Naive thymus-derived CD4-positive, alpha-beta T cell (primary cell): ENCODE data around the gene SEMA6A. TPM values are rescaled to one million over a fixed set of nuclear protein-coding genes. Genes with fewer than 3 reads are reported as not detected.

Experiments
- ATAC-seq: fragments of 150-1000 bp; cut with Tn5 transposase; 2 replicates; pipeline ENCODE4 v1.10.0; 2021; ENCODE audit warnings: mild to moderate bottlenecking, moderate library complexity
- CTCF ChIA-PET: fragments of 350-600 bp; sonication (Branson Sonifier 250); formaldehyde crosslinking; loops from one replicate; lab custom pipeline; 2021; ENCODE audit warnings: antibody characterized with exemption; lab: Charles Lee
- POLR2A ChIA-PET: fragments of 350-600 bp; sonication (Branson Sonifier 250); formaldehyde crosslinking; loops from one replicate; lab custom pipeline; 2021; ENCODE audit warnings: antibody characterized with exemption, inconsistent platforms; lab: Charles Lee
- DNase-seq, 9 donors: peaks; one replicate each; pipeline versions ENCODE4 v3.0.0 to v3.0.0-alpha.2; 2020 to 2022; ENCODE audit warnings: mixed read lengths in 1 of 9
- H3K27ac ChIP-seq: one replicate; pipeline ENCODE4 v1.7.0; 2013; ENCODE audit warnings: mild to moderate bottlenecking, low read depth, low read length, moderate library complexity
- H3K27me3 ChIP-seq, 2 donors: one replicate each; pipeline ENCODE4 v1.7.0; 2013; ENCODE audit warnings: low read length in 2 of 2, mild to moderate bottlenecking in 2 of 2, moderate library complexity in 2 of 2; ENCODE audit not compliant: control insufficient read depth in 2 of 2, insufficient read depth in 2 of 2
- H3K36me3 ChIP-seq, 3 experiments: 1 replicate in 2 of 3; 2 replicates in 1 of 3; pipeline ENCODE4 v1.7.0; 2013; ENCODE audit warnings: low read length in 3 of 3, mild to moderate bottlenecking in 3 of 3, moderate library complexity in 1 of 3; ENCODE audit not compliant: insufficient read depth in 3 of 3, control insufficient read depth in 2 of 3
- H3K4me1 ChIP-seq, 2 donors: one replicate each; pipeline ENCODE4 v1.7.0; 2013; ENCODE audit warnings: low read length in 2 of 2, mild to moderate bottlenecking in 2 of 2, moderate library complexity in 1 of 2; ENCODE audit not compliant: control insufficient read depth in 2 of 2, insufficient read depth in 2 of 2
- H3K4me3 ChIP-seq: 2 replicates; pipeline ENCODE4 v1.7.0; 2013; ENCODE audit warnings: mild to moderate bottlenecking, low read length
- H3K9me3 ChIP-seq, 3 experiments: 1 replicate in 2 of 3; 2 replicates in 1 of 3; pipeline ENCODE4 v1.7.0; 2013; ENCODE audit warnings: low read length in 3 of 3; ENCODE audit not compliant: control insufficient read depth in 2 of 3
- H3K27ac Mint-ChIP-seq, 9 donors: one replicate each; pipeline ENCODE4 v1.8.0; 2020 to 2022; ENCODE audit warnings: mixed read lengths in 9 of 9, mild to moderate bottlenecking in 8 of 9, moderate library complexity in 5 of 9, inconsistent platforms in 2 of 9
- H3K27me3 Mint-ChIP-seq, 5 donors: one replicate each; pipeline ENCODE4 v1.8.0; 2021 to 2022; ENCODE audit warnings: mixed read lengths in 5 of 5, mild to moderate bottlenecking in 1 of 5
- H3K36me3 Mint-ChIP-seq, 5 donors: one replicate each; pipeline ENCODE4 v1.8.0; 2020 to 2022; ENCODE audit warnings: mixed read lengths in 5 of 5, mild to moderate bottlenecking in 3 of 5, inconsistent platforms in 1 of 5
- H3K4me1 Mint-ChIP-seq, 7 donors: one replicate each; pipeline ENCODE4 v1.8.0; 2020 to 2022; ENCODE audit warnings: mixed read lengths in 7 of 7, mild to moderate bottlenecking in 3 of 7, inconsistent platforms in 1 of 7
- H3K4me3 Mint-ChIP-seq, 10 donors: one replicate each; pipeline ENCODE4 v1.8.0; 2020 to 2022; ENCODE audit warnings: mild to moderate bottlenecking in 10 of 10, mixed read lengths in 10 of 10, moderate library complexity in 6 of 10, inconsistent platforms in 2 of 10
- H3K9me3 Mint-ChIP-seq, 11 donors: one replicate each; pipeline ENCODE4 v1.8.0; 2020 to 2022; ENCODE audit warnings: mixed read lengths in 11 of 11, mild to moderate bottlenecking in 4 of 11, inconsistent platforms in 1 of 11, moderate library complexity in 1 of 11
- intact Hi-C, 2 donors: fragments of 100-400 bp; cut with micrococcal nuclease; formaldehyde crosslinking; loops; one replicate each; pipeline ENCODE4 v1.15.1; 2023
- polyA plus RNA-seq, 2 donors: library from polyadenylated mRNA; unstranded; fragments of 300-500 nt; fragmentation: Illumina TruSeq; gene quantifications; one replicate each; pipeline ENCODE4 v1.2.3, GENCODE V29; 2021
- total RNA-seq, 6 experiments: library from RNA in 5 of 6; stranded (reverse) in 5 of 6; gene quantifications; 1 replicate in 5 of 6; 2 replicates in 1 of 6; pipeline ENCODE4 v1.2.3 and lab custom pipeline; 2021 to 2026

The SEMA6A gene
- total and polyA plus RNA-seq, 7 experiments from 2014 or later: 0.87 to 1.5 TPM; not detected in 5

DNA sequence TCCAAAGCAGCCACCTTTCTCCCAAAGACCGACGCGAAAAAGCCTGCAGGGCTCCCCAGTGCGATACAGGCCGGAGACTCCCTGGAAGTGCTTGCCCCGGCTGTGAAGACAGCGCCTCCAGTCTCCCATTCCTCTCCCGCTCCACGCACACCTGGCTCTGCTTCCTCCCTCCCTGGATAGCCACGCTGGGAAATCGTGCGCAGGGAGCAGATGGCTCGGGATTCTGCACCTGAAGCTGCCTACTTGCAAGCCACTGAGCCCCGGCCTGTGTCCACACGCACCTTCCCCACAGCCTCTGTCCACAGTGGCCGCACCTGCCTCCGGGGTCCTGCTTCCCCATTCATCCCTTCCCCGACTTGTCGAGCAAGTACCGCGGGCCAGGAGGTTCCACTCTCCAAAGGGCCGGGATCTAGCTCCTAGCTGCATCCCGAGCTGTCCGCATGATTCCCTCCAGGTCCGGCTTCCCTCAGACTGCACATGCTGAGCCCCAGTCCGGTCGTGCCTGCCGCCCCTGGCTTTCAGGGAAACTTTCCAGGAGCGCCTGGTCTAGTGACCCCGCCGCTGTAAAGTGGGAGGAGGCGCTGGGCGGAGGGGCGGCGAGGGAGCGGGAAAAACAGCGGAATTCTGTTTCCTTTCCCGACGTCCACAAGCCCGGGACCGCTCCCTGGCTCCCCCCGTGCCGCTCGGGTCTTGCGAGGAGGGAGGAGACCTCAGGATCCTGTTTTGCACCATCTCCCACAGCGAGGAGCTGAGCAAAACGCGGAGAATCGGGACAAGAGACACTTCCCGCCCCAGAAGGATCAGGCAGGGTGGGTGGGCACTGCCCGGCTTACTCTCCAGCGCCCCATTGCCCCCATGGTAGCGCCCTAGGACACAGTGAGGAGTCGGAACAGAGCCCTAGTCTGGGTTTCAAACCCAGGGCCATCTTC lies 2.0 kb downstream of the SEMA6A start:
- H3K9me3 ChIP-seq: no peaks in the 10 kb centered on the region
- ATAC-seq: no peak
- intact Hi-C loops: loop anchor here in 1 of 2 donors (10.0 kb wide), 1 partner anchor 608 kb away; the partner anchor contains the start of gene LVRN
- Mint-ChIP-seq H3K4me3 (peak overlapping the region in 3 of 10 donors; percentile 29 to 79 (median 54)), H3K36me3 (no peaks in the 10 kb centered on the region), H3K4me1 (peaks cover 15 to 31% (median 22%) of the 10 kb centered on the region in 7 donors), H3K27ac (no peak overlapping the region), H3K27me3 (peaks cover 63 to 81% (median 72%) of the 10 kb centered on the region in 5 donors), H3K9me3 (peaks cover 0 to 10% (median 0%) of the 10 kb centered on the region in 11 donors)
- H3K4me3 ChIP-seq: no peak overlapping the region
- H3K4me1 ChIP-seq: peaks cover 0 to 8% of the 10 kb centered on the region in 2 donors
- no peak overlapping the region for H3K27ac ChIP-seq
- ChIA-PET CTCF (no interaction called here), POLR2A (no interaction called here)
- DNase-seq: no peak
- no peaks in the 10 kb centered on the region for H3K36me3 ChIP-seq
- H3K27me3 ChIP-seq: peaks cover 0 to 12% of the 10 kb centered on the region in 2 donors

DNA sequence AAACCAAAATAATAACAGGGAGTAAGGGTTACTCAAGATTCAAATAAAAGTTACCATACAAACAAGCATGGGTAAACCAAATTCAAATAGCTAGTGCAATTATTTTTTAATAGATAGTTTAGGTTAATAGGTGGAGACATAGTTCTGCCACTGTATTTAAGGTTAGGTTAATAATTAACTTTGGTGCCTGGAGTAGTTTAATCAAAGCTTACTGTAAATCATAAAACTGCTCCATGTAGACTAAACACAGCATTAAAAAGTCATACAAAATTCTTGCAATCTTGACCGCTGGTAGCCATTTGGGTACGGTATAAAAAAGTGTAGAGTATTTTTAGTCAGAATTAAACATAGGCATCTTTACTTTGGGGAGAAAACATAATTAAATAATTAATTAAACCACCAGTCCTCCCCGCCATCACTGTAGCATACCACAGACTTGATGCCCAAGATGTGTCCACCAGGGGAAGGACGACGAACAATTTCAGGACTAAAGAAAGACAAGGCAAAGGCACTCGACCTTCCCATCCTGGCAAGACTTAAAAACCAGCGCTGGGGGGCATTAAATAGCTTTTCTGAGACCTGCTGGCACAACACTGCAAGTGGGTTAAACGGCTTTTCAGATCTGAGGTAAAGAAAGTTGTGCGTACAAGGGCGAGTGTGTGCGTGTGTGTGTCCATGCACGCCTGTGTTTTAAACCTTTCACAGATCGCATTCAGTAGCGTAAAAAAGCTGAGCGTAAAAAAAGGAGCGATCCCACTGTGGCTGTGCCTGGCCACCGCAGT lies 2.9 kb downstream of the SEMA6A start:
- Mint-ChIP-seq H3K9me3 (peaks cover 0 to 10% (median 0%) of the 10 kb centered on the region in 11 donors), H3K4me3 (peak overlapping the region in 5 of 10 donors; percentile 4 to 29 (median 18)), H3K36me3 (no peaks in the 10 kb centered on the region), H3K27ac (no peak overlapping the region), H3K27me3 (peaks cover 65 to 75% (median 73%) of the 10 kb centered on the region in 5 donors), H3K4me1 (peaks cover 14 to 31% (median 22%) of the 10 kb centered on the region in 7 donors)
- H3K27me3 ChIP-seq: peaks cover 0 to 12% of the 10 kb centered on the region in 2 donors
- H3K4me3 ChIP-seq: no peak overlapping the region
- DNase-seq (no peak), ATAC-seq (no peak)
- ChIA-PET POLR2A (no interaction called here), CTCF (no interaction called here)
- peaks cover 0 to 8% of the 10 kb centered on the region in 2 donors for H3K4me1 ChIP-seq
- no peak overlapping the region for H3K27ac ChIP-seq
- no peaks in the 10 kb centered on the region for H3K9me3 ChIP-seq
- H3K36me3 ChIP-seq: no peaks in the 10 kb centered on the region
- intact Hi-C loops: loop anchor here in 1 of 2 donors (10.0 kb wide), 1 partner anchor 607 kb away; the partner anchor contains the start of gene LVRN

DNA sequence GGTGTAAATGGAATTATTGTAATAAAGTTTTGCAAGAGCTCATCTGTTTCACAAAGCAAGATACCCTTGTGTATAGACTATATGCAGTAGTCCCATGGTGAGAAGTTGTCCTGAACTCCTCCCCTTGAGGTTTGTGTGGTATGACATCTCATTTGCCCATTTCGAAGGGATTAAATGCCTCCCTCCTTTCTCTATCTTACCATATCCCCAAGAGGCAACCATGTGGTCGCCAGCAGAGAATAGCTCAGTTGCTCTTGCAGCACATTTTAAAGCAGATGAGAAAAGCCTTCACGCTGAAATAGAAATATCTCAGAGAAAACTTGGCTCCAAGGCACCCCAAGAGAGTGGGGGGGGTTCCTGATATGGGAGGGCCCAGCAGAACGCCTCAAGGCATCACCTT lies 4.6 kb downstream of the SEMA6A start:
- no peaks in the 10 kb centered on the region for H3K36me3 ChIP-seq
- Mint-ChIP-seq H3K9me3 (peaks cover 0 to 6% (median 0%) of the 10 kb centered on the region in 11 donors), H3K27me3 (peaks cover 57 to 75% (median 62%) of the 10 kb centered on the region in 5 donors), H3K36me3 (no peaks in the 10 kb centered on the region), H3K27ac (no peak overlapping the region), H3K4me1 (peaks cover 5 to 22% (median 11%) of the 10 kb centered on the region in 7 donors), H3K4me3 (no peak overlapping the region)
- no peak overlapping the region for H3K27ac ChIP-seq
- CTCF ChIA-PET: interaction anchor here (0.7 kb wide), 1 partner anchor 234 kb away, joined by 3 read pairs; no protein-coding TSS in a partner anchor
- DNase-seq: no peak
- intact Hi-C loops: loop anchor here in 1 of 2 donors (10.0 kb wide), 1 partner anchor 605 kb away; the partner anchor contains the start of gene LVRN
- H3K27me3 ChIP-seq: peaks cover 0 to 12% of the 10 kb centered on the region in 2 donors
- no peak for ATAC-seq
- POLR2A ChIA-PET: no interaction called here
- no peaks in the 10 kb centered on the region for H3K4me1 ChIP-seq
- no peaks in the 10 kb centered on the region for H3K9me3 ChIP-seq
- H3K4me3 ChIP-seq: no peak overlapping the region

DNA sequence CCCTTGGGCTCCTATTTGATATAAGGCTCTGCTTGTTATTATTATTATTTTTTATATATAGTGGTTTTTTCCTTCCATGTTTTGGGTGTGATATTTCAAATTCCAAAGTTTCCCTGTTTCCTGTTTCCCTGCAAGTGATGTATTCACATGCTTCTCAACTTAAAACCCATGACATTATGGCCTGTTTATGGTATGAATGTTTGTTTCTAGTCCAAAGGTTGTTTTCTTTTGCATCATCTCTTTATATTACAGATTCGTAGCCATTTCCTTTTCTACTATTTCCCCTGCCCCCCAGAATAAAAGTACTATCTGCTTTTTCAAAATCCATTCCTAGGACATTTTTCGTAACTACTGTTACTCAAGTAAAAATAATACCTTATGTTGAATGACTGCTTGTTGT lies 7.5 kb downstream of the SEMA6A start:
- Histone ChIP-seq H3K4me1 (no peaks in the 10 kb centered on the region), H3K27ac (no peak overlapping the region), H3K27me3 (no peaks in the 10 kb centered on the region), H3K9me3 (no peaks in the 10 kb centered on the region), H3K36me3 (no peaks in the 10 kb centered on the region), H3K4me3 (no peak overlapping the region)
- ChIA-PET POLR2A (no interaction called here), CTCF (no interaction called here)
- H3K36me3 Mint-ChIP-seq: no peaks in the 10 kb centered on the region
- intact Hi-C loops: no loop called here
- peaks cover 0 to 6% (median 0%) of the 10 kb centered on the region in 11 donors for H3K9me3 Mint-ChIP-seq
- DNase-seq: no peak
- H3K4me1 Mint-ChIP-seq: peaks cover 0 to 4% (median 0%) of the 10 kb centered on the region in 7 donors
- H3K4me3 Mint-ChIP-seq: no peak overlapping the region
- no peak for ATAC-seq
- no peak overlapping the region for H3K27ac Mint-ChIP-seq
- peaks cover 42 to 53% (median 45%) of the 10 kb centered on the region in 5 donors for H3K27me3 Mint-ChIP-seq

DNA sequence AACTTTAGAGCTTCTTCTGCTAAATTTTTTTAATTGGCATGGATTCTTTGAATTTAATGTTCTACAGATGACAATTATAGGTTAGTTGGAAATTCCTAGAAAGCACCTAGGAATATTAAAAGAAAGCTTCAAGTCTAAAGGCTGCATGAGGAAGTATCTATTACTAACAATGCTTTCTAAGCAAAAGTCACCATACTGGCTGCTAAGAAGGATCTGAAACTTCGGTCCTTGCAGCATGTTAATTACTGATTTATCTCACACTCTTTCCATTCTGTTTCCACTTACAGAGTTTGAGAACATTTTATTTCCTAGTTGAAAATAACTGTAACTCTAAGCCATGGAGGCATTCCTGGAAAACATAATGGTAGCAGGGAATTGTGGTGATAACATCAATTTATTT lies 8.4 kb downstream of the SEMA6A start:
- DNase-seq: no peak
- H3K36me3 Mint-ChIP-seq: no peaks in the 10 kb centered on the region
- H3K4me3 Mint-ChIP-seq: no peak overlapping the region
- Histone ChIP-seq H3K27me3 (no peaks in the 10 kb centered on the region), H3K27ac (no peak overlapping the region), H3K4me3 (no peak overlapping the region), H3K4me1 (no peaks in the 10 kb centered on the region), H3K36me3 (no peaks in the 10 kb centered on the region), H3K9me3 (no peaks in the 10 kb centered on the region)
- H3K4me1 Mint-ChIP-seq: peaks cover 0 to 5% (median 0%) of the 10 kb centered on the region in 7 donors
- ATAC-seq: no peak
- CTCF ChIA-PET: no interaction called here
- POLR2A ChIA-PET: no interaction called here
- peaks cover 0 to 6% (median 0%) of the 10 kb centered on the region in 11 donors for H3K9me3 Mint-ChIP-seq
- no peak overlapping the region for H3K27ac Mint-ChIP-seq
- H3K27me3 Mint-ChIP-seq: peaks cover 34 to 47% (median 38%) of the 10 kb centered on the region in 5 donors
- intact Hi-C loops: no loop called here

DNA sequence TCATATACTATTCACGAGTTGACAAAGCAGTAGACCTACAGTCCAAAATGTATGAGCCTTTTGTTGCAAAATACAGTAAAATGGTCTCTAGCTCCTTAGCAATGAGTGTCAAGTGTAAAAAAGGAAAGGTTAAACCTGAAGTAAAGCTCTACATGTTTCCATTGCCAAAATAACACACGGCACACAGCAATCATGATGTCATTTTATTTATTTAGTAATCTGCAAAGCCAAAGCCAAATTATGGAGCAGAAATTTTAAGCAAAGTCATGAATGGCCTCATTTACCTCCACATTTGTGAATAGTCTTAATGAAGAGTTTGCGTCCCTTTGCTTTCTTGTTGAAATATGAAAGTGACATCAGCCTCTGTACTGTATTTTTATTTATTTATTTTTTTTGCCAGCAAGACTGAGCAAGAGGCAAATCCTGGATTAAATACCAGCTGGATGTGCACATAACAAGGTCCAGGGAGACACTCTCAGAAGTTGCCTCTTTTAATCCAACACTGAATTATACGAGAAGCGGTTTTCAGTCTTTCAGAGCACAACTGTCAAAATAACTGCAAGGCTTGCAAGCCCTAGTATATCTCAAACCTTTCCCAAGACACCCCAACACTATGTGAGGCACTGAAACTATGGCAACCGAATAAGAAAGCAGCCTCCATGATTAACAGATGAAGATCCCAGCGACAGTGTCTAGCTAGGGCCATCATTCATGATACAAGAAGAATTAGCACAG lies 9.7 kb downstream of the SEMA6A start:
- H3K4me1 Mint-ChIP-seq: peaks cover 0 to 5% (median 0%) of the 10 kb centered on the region in 7 donors
- Histone ChIP-seq H3K4me3 (no peak overlapping the region), H3K4me1 (no peaks in the 10 kb centered on the region), H3K9me3 (no peaks in the 10 kb centered on the region), H3K27me3 (no peaks in the 10 kb centered on the region), H3K27ac (no peak overlapping the region), H3K36me3 (no peaks in the 10 kb centered on the region)
- intact Hi-C loops: no loop called here
- H3K27me3 Mint-ChIP-seq: peaks cover 20 to 38% (median 27%) of the 10 kb centered on the region in 5 donors
- H3K36me3 Mint-ChIP-seq: no peaks in the 10 kb centered on the region
- ATAC-seq (no peak), DNase-seq (no peak)
- peaks cover 0 to 6% (median 0%) of the 10 kb centered on the region in 11 donors for H3K9me3 Mint-ChIP-seq
- no peak overlapping the region for H3K4me3 Mint-ChIP-seq
- POLR2A ChIA-PET: interaction anchor here (0.6 kb wide), 1 partner anchor 194 kb away, joined by 3 read pairs; no protein-coding TSS in a partner anchor
- CTCF ChIA-PET: no interaction called here
- no peak overlapping the region for H3K27ac Mint-ChIP-seq
